Kidney glomerular epithelial cell (primary cell): Measurements from ENCODE around the gene CTRB2.
A peak's percentile ranks its signal among the peaks of the same experiment; 100 is the strongest.
"Not testable (repeated sequence)": the region's sequence is repeated elsewhere in the genome, so short reads cannot be mapped to it uniquely, and the experiment has no call there.

ENCODE experiments used
- DNase-seq: peaks from one replicate; lab custom pipeline; 2025; lab: John Stamatoyannopoulos, UW

Gene CTRB2

GRCh38 chr16:75227361-75228142, 20.6 kb upstream of the CTRB2 start:
- DNase-seq: no peak

DNA sequence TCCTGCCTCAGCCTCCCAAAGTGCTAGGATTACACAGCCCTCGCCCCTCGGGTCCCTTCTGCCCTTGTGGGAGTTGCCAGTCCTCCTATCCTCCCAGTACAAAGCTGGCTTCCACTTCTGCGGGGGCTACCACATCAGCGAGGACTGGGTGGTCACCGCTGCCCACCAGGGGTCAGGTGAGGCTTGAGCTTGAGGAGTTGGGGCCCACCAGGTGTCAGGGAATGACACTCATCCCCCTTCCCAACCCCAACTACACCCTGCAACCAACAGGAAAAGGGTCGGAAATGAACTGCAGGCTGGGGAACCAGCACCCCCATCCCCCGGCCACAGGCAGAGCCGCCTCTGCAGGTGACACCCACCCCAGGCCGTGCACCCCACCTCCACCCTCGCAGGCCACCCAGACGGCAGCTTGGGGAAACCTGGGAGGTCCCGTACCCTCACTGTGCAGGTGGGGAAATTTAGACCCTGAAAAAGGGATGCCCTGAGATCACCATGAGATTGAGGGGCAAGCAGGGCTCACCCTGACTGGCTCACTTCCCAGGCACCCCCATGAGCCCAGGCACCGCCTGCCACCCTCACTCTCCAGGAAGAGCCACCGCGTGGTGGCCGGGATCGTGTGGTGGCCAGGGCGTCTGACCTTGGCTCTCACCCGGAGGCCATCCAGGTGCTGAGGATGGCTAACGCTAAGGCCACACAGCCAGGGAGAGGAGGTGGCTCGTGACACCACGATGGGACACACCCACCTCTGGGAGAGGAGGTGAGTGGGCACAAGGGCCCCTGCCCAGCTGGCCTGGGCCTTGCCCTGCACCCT, 19.8 kb upstream of the CTRB2 start:
- DNase-seq: no peak

GRCh38 chr16:75225678-75226515, 18.9 kb upstream of the CTRB2 start:
- DNase-seq: no peak

- DNase-seq: no peak
Observed at GRCh38 chr16:75225092-75225491, 18.1 kb upstream of the CTRB2 start.

DNA sequence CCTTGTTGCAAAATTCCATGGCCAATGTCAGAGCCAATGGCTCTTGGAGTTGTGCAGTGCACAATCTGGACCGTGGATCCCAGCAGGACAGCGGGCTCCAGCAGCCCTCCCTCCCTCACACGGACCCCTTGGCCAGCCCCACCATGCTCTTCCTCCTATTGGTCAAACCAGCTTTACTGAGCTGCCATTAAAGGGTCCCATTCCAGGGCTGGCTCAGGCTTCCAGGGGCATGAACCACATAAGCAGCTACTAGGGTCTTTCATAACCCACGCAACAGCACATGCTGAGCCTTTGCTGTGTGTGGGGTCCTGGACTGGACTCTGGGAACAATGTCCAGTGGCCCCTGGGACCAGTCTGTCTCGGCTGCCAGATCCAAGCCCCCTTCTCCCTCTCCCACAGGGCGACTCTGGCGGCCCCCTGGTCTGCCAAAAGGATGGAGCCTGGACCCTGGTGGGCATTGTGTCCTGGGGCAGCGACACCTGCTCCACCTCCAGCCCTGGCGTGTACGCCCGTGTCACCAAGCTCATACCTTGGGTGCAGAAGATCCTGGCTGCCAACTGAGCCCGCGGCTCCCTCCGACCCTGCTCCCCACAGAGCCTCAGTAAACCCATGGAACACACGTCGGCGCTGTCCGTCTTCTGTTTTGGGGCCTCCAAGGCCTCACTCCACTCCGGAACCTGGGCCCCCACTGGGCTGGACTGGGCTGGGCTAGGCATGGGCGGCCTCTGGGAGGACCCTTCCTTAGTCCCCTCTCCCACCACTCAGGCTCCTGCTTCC, 17.5 kb upstream of the CTRB2 start:
- DNase-seq: no peak

GRCh38 chr16:75223129-75223528, 16.2 kb upstream of the CTRB2 start:
- not testable (repeated sequence) for DNase-seq

DNA sequence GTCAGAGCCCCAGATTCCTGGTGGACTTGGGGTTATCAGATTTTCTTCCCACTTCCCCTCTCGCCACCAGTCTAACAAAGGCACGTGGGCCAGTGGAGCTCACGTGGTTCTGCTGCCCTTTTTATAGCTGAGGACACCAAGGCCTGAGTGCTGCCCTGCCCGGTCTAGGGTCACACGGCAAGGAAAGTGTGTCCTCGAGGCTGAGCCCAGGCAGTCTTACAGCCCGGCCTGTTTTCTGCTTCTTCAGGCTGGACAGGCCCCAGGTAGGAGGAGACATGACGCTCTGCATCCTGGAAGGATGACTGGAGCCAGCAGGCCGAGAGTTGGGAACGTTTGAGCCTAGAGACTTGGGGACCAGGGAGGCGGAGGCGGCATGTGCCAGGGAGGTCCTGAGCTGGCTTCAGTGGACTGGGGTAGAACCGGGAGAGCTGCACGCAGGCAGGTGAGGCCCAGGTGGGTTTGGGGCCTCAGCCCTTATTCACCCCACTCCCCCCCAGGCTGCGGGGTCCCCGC, 15.4 kb upstream of the CTRB2 start:
- DNase-seq: no peak

DNA sequence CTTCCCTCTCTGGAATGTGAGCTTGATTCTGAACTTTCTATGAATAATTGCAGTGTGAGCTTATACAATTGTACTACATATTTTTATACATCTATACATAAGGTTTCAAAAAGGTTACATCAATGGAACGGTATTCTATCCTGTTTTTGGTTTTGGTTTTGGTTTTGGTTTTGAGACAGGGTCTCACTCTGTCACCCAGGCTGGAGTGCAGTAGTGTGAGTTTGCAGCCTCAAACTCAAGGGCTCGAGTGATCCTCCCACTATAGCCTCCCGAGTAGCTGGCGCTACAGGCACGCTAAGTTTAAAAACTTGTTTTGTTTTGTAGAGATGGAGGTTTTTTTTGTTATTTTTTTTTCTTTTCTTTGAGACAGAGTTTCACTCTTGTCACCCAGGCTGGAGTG, 12.9 kb upstream of the CTRB2 start:
- DNase-seq: no peak

- no peak for DNase-seq
Observed at GRCh38 chr16:75219088-75219487, 12.1 kb upstream of the CTRB2 start.

DNA sequence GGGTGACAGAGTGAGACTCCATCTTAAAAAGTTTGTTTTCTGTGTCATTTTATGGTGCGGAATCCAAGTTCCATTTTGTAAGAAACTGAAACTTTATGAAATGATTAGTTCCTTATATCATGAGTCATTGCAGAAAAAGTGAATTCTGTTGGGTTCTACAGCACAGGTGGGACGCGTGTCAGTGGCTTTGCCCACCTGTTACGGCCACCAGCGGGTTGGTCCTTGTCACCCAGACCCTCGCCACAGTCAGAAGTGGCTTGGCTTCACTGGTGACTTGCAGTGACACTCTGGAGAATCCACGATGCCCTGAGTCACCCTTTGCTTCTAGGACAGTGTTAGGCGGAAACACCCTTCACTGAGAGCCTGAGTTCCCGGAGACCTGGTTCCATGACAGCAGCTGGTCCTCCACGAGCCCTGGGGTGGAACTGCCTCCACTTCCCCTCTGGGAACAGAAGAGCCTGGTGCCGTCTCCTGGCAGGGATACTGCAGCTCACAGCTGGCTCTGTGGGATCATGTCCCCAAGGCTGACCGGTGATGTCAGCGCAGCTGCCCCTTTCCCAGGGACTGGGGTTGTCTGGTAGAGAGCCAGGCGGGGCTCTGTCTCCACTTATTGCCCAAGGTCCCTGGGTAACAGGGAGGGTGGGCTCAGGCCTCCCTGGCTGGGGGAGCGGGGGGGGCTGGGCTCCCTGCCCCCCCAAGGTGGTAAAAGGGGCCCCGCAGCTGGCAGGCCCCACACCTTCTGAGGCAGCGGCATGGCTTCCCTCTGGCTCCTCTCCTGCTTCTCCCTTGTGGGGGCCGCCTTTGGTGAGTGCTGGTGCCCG, 11.5 kb upstream of the CTRB2 start, which contains the start of gene CTRB1:
CTRB1 (plus strand) TSS at position 733 of the 821 bp plus-strand sequence; CDS start at position 753, 20 bp downstream.
- DNase-seq: no peak

DNA sequence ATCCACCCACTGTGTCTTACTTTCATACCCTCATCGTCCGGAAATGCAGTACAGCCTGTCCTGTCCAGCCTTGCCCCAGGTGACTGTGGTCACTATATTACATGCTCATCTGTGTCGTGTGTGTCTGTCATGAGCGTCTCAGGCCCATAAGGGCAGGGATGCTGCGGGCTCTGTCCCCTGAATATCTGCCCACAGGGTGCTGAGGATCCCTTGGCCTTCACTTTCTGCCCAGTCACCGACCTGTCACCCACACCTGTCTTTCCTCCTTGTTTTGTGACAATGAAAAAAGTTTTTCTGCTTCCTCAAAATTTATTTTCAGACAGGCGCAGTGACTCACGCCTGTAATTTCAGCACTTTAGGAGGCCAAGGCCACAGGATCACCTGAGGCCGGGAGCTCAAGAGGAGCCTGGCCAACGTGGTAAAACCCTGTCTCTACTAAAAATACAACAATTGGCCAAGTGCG, 10.5 kb upstream of the CTRB2 start:
- no peak for DNase-seq

DNA sequence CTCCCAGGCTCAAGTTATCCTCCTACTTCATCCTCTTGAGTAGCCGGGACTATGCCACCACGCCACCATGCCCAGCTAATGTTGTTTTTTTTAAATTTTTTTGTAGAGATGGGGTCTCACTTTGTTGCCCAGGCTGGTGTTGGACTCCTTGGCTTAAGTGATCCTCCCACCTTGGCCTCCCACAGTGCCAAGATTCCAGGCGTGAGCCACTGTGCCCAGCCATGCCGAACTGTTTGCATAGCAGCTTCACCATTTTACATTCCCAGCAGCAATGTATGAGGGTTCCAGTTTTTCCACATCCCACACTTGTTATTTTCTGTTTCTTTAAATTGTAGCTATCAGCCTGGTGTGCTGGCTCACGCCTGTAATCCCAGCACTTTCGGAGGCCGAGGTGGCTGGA, 9.6 kb upstream of the CTRB2 start:
- peak; percentile 23 for DNase-seq

- peak; percentile 33 for DNase-seq
Observed at GRCh38 chr16:75216127-75216526, 9.2 kb upstream of the CTRB2 start.

GRCh38 chr16:75211286-75211685, 4.3 kb upstream of the CTRB2 start:
- DNase-seq: not testable (repeated sequence)

DNA sequence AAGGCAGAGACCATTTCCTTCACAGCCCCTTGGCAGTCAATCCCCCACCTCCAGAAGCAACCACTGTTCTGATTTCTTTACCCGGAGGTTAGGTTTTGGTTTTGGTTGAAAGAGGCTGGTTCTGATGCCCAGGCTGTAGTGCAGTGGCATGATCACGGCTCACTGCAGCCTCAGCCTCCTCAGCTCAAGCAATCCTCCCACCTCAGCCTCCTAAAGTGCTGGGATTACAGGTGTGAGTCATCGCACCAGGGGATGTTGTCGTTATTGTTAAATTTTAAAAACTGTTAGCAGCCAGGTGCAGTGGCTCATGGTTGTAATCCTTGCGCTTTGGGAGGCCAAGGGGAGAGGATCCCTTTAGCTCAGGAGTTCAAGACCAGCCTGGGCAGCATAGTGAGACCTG, 3.0 kb upstream of the CTRB2 start:
- no peak for DNase-seq

GRCh38 chr16:75209514-75209913, 2.6 kb upstream of the CTRB2 start:
- not testable (repeated sequence) for DNase-seq

DNA sequence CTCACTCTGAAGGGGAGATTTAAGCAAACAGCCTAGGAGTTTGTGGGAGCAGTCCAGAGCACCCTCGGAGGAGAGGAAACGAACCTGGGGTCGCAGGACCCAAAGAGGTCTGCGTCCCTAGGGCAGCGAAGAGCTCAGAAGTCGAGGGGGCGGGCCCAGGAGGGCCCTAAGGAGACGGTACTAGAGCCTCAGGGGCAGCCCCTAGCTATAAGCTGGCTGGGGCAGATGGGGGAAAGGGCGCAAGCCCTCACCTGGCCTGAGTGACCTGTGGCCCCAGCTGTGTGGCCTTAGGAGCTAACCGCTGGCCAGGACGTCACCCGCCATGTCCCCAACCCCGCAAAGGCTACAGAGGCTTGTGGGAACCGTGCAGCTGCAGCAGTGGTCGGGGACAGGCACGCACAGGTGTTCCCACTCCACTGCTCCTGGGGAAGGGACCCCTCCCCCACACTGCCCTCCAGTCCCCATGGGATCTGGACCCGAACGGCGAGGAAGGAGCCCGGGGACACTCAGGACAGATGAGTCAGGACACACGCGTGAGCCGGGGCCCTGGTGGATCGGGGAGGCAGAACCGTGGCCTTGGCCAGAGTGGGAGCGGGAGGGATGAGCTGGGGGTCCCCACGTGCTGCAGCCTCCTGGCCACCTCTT, 2.0 kb upstream of the CTRB2 start:
- no peak for DNase-seq

DNA sequence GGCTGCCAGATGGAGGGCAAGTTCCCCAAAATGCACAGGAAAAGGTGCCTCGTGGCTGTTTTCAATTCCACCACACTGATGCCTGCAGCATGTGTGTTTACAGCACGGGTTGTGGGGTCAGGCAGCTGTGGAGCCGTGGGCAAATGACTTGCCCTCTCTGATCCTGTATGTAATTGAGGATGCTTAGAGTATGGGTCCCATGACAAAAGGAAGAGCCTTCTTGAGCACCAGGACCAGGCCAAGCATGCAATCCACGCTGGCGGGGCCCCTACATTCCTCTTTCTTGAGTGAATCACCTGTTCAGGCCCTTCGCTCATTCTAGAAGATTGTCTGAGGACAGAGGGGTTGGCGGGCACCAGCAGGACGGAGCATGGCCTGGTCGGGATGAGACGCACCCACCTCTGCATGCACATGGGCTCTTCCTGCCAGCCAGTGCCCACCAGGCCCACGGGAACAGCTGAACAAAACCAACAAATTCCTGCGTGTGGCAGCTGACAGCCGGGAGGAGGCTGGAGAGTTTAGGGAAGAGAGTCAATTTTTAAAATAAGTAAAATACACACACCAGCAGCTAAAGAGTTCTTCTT, 1.4 kb upstream of the CTRB2 start:
- DNase-seq: no peak

GRCh38 chr16:75207831-75208230, 870 bp upstream of the CTRB2 start:
- no peak for DNase-seq
